Bronchial epithelial cell (primary cell): ENCODE measurements around the gene ASPG. TPM values are rescaled to one million over a fixed set of nuclear protein-coding genes. Genes with fewer than 3 reads are reported as not detected.

Experiments used
- DNase-seq: peaks from one replicate; pipeline ENCODE4 v3.0.0-alpha.2; 2010; ENCODE audit warnings: low read depth
- FAIRE-seq: peaks from 2 replicates; lab custom pipeline; 2011; peaks lifted over from hg19 to GRCh38; lab: Jason Lieb, UNC
- H3K27me3 ChIP-seq: 2 replicates; pipeline ENCODE4 v1.5.1; 2011; ENCODE audit warnings: low read length; ENCODE audit not compliant: control insufficient read depth, insufficient read depth
- H3K36me3 ChIP-seq: 2 replicates; pipeline ENCODE4 v1.5.1; 2011; ENCODE audit warnings: low read length; ENCODE audit not compliant: control insufficient read depth, insufficient read depth
- H3K4me3 ChIP-seq: 2 replicates; pipeline ENCODE4 v1.5.1; 2011; ENCODE audit warnings: mild to moderate bottlenecking, low read depth, low read length, control low read depth
- CTCF ChIP-seq: IDR thresholded peaks from 2 replicates; pipeline ENCODE4 v1.5.1; 2011; ENCODE audit warnings: mild to moderate bottlenecking, moderate library complexity, low read length, control low read depth, inconsistent platforms; ENCODE audit not compliant: insufficient read depth, severe bottlenecking
- total RNA-seq: library from RNA; depleted of rRNA; stranded (reverse); fragments of >200 nt; gene quantifications from 2 replicates; pipeline ENCODE4 v1.2.1, GENCODE V29; 2014

ASPG gene
- total RNA-seq, 1 donor from 2014 or later, result 0.53 TPM

DNA sequence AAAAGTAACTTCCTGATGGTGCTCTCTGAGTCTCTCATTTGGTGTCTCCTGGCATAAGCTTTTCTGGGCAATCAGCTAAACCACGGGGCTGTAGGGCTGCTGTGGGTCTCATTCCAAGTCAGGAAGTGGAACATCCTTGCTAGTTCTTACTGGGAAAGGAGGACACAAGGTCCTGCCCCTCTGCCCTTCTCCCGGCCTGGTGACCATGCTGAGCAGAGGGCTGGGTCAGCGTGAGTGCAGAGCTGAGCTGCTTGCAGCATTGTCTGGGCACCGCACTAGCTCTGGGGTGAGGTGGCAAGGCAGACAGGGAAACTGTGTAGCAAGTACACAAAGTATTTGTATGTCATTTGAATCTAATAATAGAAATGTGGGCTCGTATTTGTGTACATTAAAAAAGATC, 45.0 kb upstream of the ASPG start:
- no peak overlapping the region for H3K4me3 ChIP-seq
- TF ChIP-seq CTCF, result no peak
- H3K36me3 ChIP-seq, result no peaks in the 10 kb centered on the region
- peaks cover 3% of the 10 kb centered on the region for H3K27me3 ChIP-seq
- FAIRE-seq (no peak), DNase-seq (no peak)

DNA sequence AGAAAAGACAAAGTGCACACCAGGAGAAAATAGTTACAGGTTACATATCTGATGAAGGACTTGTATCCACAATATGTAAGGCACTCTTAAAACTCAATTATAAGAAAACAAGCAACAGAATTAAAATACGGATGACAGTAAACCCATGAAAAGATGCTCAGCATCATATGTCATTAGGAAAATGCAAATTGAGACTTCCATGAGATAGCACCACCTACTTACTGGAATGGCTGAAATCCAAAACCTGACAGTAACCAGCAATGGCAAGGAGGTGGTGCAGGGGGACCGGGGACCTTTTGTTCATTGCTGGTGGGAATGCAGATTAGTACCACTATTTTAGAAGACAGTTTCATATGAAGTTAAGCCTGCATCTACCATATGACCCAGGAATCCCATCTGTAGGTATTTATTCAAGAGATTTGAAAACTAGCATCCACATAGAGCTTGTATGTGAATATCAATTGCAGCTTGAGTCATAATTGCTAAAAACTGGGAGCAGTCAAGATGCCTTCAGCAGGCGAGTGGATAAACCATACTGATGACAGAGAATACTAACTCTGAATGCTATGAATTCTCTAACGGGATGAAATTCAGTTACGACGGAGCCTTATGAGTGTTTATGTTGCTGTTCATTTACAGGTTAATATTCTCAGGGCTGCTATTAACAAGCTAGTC, 43.9 kb upstream of the ASPG start:
- DNase-seq (no peak), FAIRE-seq (no peak)
- H3K4me3 ChIP-seq, result no peak overlapping the region

GRCh38 chr14:104044016-104044415, 41.5 kb upstream of the ASPG start:
- DNase-seq, result no peak
- Histone ChIP-seq H3K27me3 (no peaks in the 10 kb centered on the region), H3K36me3 (no peaks in the 10 kb centered on the region), H3K4me3 (no peak overlapping the region)
- FAIRE-seq, result no peak
- TF ChIP-seq CTCF, result no peak

More for the DNA sequence above, 43.9 kb upstream of the ASPG start:
- Histone ChIP-seq H3K36me3 (no peaks in the 10 kb centered on the region), H3K27me3 (peaks cover 3% of the 10 kb centered on the region)
- no peak for TF ChIP-seq CTCF

DNA sequence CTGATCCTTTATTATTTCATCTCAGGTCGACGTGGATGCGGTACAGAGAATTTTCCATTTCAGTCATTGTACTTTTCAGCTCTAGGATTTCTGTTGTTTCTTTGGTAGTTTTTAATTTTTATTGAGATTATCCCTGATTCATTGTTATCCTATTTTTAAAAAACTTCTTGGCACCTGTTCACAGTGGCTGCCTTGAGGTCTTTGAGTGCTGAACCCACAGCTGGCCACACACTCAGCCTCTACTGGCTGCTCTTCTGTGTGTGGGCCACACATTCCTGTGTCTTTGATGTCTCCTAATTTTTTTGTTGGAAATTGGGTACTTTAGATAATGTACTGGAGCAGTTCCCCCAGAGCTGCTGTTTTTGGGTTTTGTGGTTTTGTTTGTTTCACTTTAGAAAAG, 37.7 kb upstream of the ASPG start:
- Histone ChIP-seq H3K27me3 (no peaks in the 10 kb centered on the region), H3K36me3 (no peaks in the 10 kb centered on the region), H3K4me3 (no peak overlapping the region)
- no peak for FAIRE-seq
- no peak for DNase-seq
- no peak for TF ChIP-seq CTCF

DNA sequence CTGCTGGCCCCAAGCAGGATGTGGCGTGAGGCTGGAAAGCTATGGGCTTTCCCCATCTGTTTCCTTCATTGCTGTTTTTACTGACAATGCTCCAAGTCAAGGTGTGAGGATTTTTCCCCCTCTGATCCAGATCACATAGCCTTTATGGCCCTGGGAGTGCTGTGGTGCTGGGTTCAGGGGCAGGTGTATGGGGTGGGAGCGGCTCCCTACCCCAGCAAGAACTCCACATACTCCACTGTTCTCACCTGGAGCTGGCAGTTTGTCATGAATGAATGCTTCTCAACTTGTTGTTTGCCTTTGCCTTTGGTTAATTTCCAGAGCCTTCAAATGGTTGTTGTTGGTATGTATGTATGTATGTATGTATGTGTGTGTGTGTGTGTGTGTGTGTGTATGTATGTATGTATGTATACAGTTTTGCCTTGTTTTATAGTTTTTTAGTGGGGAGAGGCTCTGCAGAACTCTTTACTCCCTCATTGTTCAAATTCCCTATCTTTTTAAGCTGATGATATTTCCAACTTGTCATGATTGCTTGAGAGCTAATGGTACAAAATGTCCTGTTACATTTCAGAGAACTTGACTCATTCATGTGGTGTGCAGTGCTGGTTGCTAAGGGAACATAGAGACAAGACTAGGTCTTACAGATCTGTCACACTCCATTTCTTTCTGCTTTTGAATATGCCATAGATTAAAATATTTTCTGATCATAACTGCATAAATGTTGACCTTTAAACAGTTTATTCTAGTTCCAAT, 36.6 kb upstream of the ASPG start:
- no peaks in the 10 kb centered on the region for H3K27me3 ChIP-seq
- FAIRE-seq (no peak), DNase-seq (peak; percentile 59)
- H3K36me3 ChIP-seq, result no peaks in the 10 kb centered on the region
- no peak for TF ChIP-seq CTCF
- no peak overlapping the region for H3K4me3 ChIP-seq
